H1 (cell line): ENCODE data around the gene ACACA.

Experiments used
- FOSL1 ChIP-seq: IDR thresholded peaks from 2 replicates; pipeline ENCODE4 v1.6.1; 2011; ENCODE audit warnings: mild to moderate bottlenecking, low read depth, low read length, moderate library complexity; ENCODE audit not compliant: insufficient read depth
- JUND ChIP-seq: IDR thresholded peaks from 2 replicates; pipeline ENCODE4 v1.6.1; 2011; ENCODE audit warnings: mild to moderate bottlenecking, improper control_type of control experiment, low read length
- POLR2A ChIP-seq, 2 experiments: IDR thresholded peaks; 1 replicate in 1 of 2; 2 replicates in 1 of 2; pipeline ENCODE4 v1.6.1; 2011; ENCODE audit warnings: low read depth in 2 of 2, low read length in 2 of 2, mild to moderate bottlenecking in 2 of 2; ENCODE audit errors: control extremely low read depth in 1 of 2
- SRF ChIP-seq: IDR thresholded peaks from 2 replicates; pipeline ENCODE4 v1.6.1; 2011; ENCODE audit warnings: mild to moderate bottlenecking, low read depth, low read length, moderate library complexity
- SUZ12 ChIP-seq: fragments of 200-600 bp; sonication (generic); IDR thresholded peaks from 2 replicates; pipeline ENCODE4 v1.6.1; 2012; ENCODE audit warnings: mild to moderate bottlenecking, inconsistent platforms, low read length, moderate library complexity, mixed read lengths
- TF ChIP-seq, protein P1 (sequence below): IDR thresholded peaks from 2 replicates; pipeline ENCODE4 v1.6.1; 2011; ENCODE audit warnings: low read length, improper control_type of control experiment

DNA sequence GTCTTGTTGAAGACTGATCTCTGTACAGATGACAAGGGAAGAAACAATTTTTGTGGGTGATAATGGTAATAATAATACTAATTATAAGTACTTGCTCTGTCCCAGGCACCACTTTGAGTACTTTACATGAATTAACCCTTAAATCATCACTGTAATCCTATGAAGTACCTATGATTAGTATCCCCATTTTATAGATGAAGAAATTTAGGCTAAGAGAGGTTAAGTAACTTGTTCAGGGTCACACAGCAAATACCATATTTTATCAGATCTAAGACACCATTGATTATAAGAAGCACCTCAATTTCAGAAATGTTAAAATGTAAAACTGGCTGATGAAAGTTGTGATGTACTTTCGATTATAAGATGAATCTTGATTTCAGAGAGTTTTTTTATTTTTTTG is 18.6 kb upstream of the ACACA start:
- TF ChIP-seq FOSL1 (no peak), POLR2A (IDR thresholded peaks at IDR 0.05; ENCODE audit: control extremely low read depth in 1 of 2, low read depth in 2 of 2, low read length in 2 of 2) (no peak), JUND (no peak), SUZ12 (no peak), SRF (no peak)
- TF ChIP-seq, protein P1, sequence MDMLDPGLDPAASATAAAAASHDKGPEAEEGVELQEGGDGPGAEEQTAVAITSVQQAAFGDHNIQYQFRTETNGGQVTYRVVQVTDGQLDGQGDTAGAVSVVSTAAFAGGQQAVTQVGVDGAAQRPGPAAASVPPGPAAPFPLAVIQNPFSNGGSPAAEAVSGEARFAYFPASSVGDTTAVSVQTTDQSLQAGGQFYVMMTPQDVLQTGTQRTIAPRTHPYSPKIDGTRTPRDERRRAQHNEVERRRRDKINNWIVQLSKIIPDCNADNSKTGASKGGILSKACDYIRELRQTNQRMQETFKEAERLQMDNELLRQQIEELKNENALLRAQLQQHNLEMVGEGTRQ: no peak
